DMS53 treated with DMSO at 0.1 percent for 48 hours (cell line): ENCODE results near the gene GALNT2.

ENCODE experiments used
- DNase-seq: peaks from one replicate; lab custom pipeline; 2025; ENCODE audit not compliant: unreplicated experiment; lab: John Stamatoyannopoulos, UW

The GALNT2 gene

GRCh38 chr1:230226007-230226800, 159.2 kb downstream of the GALNT2 start:
- DNase-seq = no peak

DNA sequence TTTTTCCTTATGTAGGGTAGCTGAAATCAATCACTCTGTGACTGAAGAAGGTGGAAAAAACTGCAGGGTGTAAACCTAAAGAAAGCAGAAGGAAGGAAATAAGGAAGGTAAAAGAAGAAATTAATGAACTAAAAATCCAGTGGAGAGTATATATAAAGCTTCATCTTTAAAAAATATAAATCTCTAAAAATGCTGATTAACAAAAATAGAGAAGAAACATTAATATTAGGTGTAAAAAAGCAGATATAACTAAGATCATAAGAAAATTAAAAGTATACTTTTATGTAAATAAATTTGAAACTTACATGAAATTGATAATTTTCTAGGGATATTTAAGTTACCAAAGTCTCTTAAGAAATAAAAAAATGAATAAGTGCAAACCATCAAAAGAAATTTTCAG, 159.8 kb downstream of the GALNT2 start:
- DNase-seq = no peak

DNA sequence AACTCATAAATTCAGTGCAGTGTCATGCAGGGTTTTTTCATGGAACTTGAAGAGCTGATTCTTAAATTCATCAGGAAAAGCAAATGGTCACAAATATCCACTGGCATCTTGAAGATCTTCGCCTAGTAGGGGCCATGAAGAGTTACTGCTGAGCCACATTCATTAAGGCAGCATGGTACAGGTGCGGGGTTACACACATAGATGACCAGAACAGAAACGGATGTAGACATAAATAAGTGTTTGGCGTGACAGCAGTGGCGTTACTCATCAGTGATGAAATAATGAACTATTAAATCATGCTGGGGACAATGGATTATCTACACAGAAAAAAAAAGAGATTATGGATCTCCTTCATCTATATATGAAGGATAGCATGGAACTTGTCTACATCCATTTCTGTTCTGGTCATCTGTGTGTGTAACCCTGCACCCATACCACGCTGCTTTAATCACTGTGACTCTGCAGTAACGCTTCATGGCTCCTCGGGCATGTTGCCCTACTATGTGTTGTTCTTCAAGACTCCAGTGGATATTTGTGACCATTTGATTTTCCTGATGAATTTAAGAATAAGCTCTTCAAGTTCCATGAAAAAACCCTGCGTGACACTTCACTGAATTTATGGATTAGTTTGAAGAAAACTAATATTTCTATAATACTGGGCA, 161.3 kb downstream of the GALNT2 start:
- DNase-seq = no peak

DNA sequence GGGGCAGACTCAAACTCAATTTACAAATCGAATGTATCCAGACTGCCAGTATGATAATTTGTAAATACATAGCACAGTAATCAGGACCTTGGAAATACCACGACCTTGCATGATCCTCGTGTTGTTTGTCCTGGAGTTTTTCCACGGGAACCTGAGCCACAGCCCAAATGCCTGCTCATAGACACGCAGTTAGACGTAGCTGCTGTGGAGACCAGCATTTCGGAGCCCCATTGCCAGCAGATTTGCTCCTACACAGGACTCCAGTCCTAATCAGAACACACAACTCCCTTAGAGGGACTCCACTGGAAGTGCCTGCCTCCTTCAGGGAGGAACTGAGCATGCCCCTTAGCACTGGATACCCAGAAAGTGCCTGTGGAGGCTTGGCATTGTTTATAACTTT, 163.2 kb downstream of the GALNT2 start:
- no peak for DNase-seq

DNA sequence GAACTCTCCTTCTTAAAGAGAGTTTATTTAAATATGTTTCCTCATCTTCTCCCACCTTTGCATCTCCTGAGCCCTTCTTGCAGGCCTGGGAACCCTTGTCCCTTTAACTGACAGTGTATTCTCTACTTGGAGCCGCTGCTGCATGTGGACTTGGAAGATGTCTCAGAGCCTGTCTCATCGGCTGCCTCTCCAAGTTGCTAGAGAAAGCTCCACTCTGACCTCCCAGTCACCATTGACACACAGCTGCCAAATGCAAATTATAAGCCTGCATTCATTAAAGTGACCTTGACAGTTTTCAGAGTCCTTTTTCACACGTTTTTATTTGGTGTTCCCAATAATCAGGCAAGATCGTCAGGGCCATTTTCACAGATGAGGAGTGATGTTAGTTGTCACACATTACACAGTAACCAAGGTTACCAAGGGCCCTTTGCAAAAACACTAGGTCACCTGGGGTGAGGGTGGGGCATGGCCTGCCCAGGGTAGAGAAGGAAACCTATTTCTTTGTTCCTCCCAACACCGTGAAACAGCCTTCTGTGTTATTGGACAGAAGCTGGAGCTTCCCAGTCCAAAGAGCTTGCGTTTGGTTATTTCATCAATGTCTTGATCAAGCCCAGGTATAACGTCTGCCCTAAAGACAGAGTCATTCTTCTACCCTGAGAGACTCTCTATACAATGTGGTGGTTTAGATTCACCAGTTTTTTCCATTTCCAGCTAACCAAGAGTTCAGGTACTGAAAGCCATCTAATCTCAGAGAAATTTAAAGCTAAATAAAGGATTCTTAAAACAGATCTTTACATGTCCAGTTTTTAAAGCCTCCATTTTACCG, 164.1 kb downstream of the GALNT2 start:
- DNase-seq = no peak

DNA sequence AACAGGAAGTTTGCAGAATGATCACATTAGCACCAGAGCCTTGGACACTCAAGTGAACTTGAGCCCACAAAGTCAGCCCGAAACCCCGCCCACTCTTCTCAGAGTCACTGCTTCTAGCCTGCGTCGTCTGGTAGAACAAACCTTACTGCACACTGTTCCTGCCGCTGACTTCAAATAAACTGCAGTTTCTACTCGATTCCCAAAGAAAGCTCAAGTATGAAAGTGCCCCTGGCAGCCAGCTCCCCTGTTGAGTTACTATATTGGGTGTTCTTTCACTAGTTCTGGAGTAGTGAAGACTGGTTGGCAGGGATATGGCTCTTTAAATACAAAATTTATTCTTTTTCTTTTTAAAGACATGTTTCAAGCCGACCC, 164.7 kb downstream of the GALNT2 start:
- DNase-seq = no peak

- DNase-seq = no peak
Observed at GRCh38 chr1:230232371-230232771, 165.3 kb downstream of the GALNT2 start.

- DNase-seq = no peak
Observed at GRCh38 chr1:230233786-230234185, 166.7 kb downstream of the GALNT2 start.

- no peak for DNase-seq
Observed at GRCh38 chr1:230235876-230236275, 168.8 kb downstream of the GALNT2 start.

DNA sequence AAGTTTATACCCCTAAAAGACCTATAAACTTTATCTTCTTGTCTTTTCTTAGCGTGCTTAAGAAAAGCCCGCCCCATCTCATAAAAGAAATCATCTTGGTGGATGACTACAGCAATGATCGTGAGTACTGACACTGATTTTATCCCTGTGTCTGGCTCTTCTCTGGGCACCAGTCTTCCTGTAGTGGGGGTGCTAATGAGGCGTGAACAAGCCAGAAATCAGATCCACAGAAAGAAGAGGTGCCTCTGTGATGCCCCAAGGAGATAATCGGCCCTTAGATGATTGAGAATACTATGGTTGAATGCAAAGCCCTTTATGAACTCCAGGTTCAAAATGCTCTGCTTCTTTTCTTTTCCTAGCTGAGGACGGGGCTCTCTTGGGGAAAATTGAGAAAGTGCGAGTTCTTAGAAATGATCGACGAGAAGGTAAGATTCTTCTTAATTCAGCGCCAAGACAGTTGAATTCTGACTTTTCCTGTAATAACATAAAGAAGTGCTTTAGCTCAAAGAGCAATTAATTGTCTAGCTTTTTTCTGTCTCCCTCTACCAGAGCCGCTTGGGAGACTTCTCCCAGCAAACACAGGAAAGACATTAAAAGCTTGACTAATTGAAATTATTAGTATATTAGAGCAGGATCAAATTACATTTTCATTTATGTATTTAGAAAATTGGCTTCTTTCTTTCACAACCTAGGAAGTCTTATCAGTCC, 169.4 kb downstream of the GALNT2 start:
- DNase-seq = no peak

GRCh38 chr1:230237009-230237370, 170.0 kb downstream of the GALNT2 start:
- no peak for DNase-seq

DNA sequence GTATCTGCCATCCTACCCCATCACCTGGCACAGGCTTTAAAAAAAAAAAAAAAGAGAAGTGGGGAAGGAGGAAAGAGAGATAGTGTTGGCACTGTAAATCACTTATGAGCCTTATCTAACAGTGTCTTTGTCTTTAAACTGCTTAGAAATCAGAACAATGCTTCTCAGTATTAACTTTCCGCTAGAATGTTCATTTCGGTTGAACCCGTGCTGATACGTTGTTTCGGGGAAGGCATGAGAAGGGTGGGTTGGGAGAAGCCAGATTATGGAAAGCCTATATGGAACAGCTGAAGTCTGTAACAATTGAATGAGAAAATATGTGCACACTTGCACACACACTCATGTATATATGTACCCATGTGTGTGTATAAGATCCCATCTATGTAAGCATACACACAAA, 170.8 kb downstream of the GALNT2 start:
- no peak for DNase-seq

DNA sequence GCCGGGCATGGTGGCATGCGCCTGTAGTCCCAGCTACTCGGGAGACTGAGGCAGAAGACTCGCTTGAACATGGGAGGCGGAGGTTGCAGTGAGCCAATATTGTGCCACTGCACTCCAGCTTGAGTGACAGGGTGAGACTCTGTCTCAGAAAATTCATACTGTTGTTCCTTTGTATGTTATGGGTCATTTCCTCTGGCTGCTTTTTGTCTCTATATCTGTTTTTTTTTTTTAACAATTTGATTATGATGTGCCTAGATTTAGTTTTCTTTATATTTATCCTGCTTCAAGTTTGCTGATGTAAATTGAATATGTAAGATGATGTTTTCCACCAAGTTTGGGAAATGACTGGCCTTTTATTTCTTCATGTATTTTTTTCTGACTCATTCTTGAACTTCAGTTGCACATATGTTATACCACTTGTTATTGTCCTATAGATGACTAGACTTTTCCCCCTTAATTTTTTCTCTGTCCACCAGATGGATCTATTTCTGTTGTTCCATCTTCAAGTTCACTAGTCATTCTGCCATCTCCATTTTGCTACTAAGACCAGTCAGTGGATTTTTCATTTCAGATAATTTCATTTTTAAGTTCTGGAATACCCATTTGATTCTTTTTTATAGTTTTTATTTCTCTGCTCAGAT, 173.5 kb downstream of the GALNT2 start:
- no peak for DNase-seq

DNA sequence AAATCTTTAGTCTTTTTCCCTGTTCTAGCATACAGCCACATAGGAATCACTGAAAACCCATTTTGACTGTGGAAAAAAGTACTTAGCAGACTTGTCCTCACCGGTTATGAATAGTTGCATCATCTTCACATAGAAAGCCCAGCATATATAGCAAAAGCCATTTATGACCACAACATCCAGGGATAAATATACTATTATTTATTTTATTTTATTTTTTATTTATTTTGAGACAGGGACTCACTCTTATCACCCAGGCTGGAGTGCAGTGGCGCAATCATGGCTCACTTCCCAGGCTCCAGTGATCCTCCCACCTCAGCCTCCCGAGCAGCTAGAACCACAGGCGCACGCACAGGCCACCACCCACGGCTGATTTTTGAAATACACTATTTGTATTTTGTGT, 175.3 kb downstream of the GALNT2 start:
- DNase-seq = no peak

- DNase-seq = no peak
Observed at GRCh38 chr1:230243146-230243545, 176.1 kb downstream of the GALNT2 start.

DNA sequence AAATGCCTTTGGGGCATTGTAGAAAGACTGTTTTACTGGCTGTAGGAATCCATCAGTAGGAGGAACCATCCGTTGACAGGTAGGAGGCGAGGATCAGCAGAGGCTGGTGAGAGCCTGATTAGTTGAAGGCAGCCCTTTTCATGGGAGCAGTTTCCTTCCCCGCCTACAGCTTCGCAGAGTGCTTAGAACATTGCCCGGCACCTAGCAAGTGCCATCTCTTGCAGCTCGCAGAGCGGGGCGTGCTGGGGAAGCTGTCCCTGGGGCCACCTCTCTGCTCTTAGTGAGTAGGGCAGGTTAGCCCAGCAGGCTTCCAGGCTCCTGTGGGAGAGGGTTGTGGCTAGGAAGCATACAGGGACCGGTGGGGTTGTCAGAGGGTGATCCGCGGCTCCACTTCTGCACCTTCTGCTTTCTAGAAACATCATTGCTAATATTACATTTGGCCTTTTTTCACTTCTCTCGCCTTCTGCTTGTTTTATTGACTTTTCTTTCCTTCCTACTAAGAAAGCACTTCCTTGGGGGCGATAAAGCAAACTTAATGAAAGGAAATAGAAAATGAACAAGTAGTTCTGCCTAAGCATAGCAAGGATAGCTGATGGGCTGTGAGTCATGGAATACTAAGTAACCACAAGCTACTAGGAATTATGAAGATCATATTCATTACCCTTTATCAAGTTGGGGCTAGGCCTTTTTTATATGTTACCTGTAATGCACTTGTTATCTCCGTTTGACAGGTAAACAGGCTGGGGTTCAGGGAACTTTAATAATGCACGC, 176.7 kb downstream of the GALNT2 start:
- no peak for DNase-seq

DNA sequence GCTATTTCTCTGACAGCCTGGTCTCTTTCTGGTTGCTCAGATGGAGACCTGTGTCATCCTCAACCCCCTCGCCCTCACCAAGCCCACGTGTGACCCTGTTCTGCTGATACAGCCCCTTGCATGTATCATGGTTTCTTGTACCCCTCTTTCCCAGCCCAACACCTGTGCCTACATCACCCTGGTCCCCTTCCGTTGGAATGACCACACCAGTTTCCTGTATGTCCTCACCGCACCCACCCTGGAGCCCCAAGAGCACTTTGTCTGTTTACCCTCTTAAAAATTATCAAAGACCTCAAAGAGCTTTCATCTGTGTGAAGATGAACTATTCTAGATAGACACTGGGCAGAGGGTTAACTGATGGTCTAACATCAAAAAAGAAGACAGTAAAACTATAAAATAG, 179.5 kb downstream of the GALNT2 start:
- DNase-seq = no peak

GRCh38 chr1:230248016-230248888, 181.2 kb downstream of the GALNT2 start:
- no peak for DNase-seq

DNA sequence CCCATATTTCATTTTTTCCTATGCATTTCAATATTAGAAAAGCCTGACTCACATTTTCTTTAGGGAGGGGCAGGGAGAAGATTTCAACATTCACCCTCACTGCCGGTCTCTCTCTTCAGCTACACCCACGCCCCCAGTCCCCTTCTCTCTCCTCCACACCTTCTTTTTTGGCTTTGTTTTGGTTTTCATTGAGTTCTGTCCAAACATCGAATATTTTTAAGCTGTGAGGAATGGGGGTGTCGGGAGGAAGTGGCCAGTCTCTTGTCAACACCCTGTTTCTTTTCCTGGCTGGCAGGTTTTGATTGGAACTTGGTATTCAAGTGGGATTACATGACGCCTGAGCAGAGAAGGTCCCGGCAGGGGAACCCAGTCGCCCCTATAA, 181.8 kb downstream of the GALNT2 start:
- DNase-seq = no peak
